ENCODE results near the gene TMEM42.

TMEM42 gene

GRCh38 chr3:44831232-44831631 lies 30.5 kb upstream of the TMEM42 start (continued):
- TF ChIP-seq ZFP3 (CRISPR knock-in tag; IDR thresholded peaks at IDR 0.05) (no peak), ZC3H10 (CRISPR knock-in tag; IDR thresholded peaks at IDR 0.05) (no peak), GLIS3 (CRISPR knock-in tag; IDR thresholded peaks at IDR 0.05) (no peak), OSR1 (CRISPR knock-in tag; IDR thresholded peaks at IDR 0.05) (no peak), ISL1 (CRISPR knock-in tag; IDR thresholded peaks at IDR 0.05) (no peak), ZNF70 (CRISPR knock-in tag; IDR thresholded peaks at IDR 0.05) (no peak)

- no peak for TF ChIP-seq TCF4 (CRISPR knock-in tag; IDR thresholded peaks at IDR 0.05; ENCODE audit: borderline replicate concordance)
- TF ChIP-seq ARNTL (CRISPR knock-in tag; IDR thresholded peaks at IDR 0.05; ENCODE audit: borderline replicate concordance, low read depth) = no peak
- no peak for TF ChIP-seq ZNF8 (CRISPR knock-in tag; IDR thresholded peaks at IDR 0.05)
- no peak for TF ChIP-seq PATZ1 (CRISPR knock-in tag; IDR thresholded peaks at IDR 0.05; ENCODE audit: borderline replicate concordance)
- no peak for TF ChIP-seq ZFP3 (CRISPR knock-in tag; IDR thresholded peaks at IDR 0.05)
- TF ChIP-seq OSR1 (CRISPR knock-in tag; IDR thresholded peaks at IDR 0.05) = no peak
- no peak for TF ChIP-seq TSHZ2 (CRISPR knock-in tag; IDR thresholded peaks at IDR 0.05)
- TF ChIP-seq ISL1 (CRISPR knock-in tag; IDR thresholded peaks at IDR 0.05) = no peak
- TF ChIP-seq TOX (CRISPR knock-in tag; IDR thresholded peaks at IDR 0.05; ENCODE audit: borderline replicate concordance) = no peak
- TF ChIP-seq RARB (CRISPR knock-in tag; IDR thresholded peaks at IDR 0.05) = no peak
- TF ChIP-seq ZFP30 (CRISPR knock-in tag; IDR thresholded peaks at IDR 0.05) = no peak
- TF ChIP-seq, protein P1, sequence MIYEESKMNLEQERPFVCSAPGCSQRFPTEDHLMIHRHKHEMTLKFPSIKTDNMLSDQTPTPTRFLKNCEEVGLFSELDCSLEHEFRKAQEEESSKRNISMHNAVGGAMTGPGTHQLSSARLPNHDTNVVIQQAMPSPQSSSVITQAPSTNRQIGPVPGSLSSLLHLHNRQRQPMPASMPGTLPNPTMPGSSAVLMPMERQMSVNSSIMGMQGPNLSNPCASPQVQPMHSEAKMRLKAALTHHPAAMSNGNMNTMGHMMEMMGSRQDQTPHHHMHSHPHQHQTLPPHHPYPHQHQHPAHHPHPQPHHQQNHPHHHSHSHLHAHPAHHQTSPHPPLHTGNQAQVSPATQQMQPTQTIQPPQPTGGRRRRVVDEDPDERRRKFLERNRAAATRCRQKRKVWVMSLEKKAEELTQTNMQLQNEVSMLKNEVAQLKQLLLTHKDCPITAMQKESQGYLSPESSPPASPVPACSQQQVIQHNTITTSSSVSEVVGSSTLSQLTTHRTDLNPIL (CRISPR knock-in tag; IDR thresholded peaks at IDR 0.05; ENCODE audit: low read depth) = no peak
- TF ChIP-seq SNAI2 (CRISPR knock-in tag; IDR thresholded peaks at IDR 0.05) = no peak
- TF ChIP-seq PPARA (CRISPR knock-in tag; IDR thresholded peaks at IDR 0.05; ENCODE audit: borderline replicate concordance) = no peak
- TF ChIP-seq, protein P2, sequence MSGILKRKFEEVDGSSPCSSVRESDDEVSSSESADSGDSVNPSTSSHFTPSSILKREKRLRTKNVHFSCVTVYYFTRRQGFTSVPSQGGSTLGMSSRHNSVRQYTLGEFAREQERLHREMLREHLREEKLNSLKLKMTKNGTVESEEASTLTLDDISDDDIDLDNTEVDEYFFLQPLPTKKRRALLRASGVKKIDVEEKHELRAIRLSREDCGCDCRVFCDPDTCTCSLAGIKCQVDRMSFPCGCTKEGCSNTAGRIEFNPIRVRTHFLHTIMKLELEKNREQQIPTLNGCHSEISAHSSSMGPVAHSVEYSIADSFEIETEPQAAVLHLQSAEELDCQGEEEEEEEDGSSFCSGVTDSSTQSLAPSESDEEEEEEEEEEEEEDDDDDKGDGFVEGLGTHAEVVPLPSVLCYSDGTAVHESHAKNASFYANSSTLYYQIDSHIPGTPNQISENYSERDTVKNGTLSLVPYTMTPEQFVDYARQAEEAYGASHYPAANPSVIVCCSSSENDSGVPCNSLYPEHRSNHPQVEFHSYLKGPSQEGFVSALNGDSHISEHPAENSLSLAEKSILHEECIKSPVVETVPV (CRISPR knock-in tag; IDR thresholded peaks at IDR 0.05) = no peak
- no peak for TF ChIP-seq ZNF565 (CRISPR knock-in tag; conservative IDR thresholded peaks at IDR 0.05; ENCODE audit: low read depth)
- no peak for TF ChIP-seq ZNF70 (CRISPR knock-in tag; IDR thresholded peaks at IDR 0.05)
- no peak for TF ChIP-seq BACH2 (CRISPR knock-in tag; IDR thresholded peaks at IDR 0.05; ENCODE audit: borderline replicate concordance)
- no peak for ATAC-seq
Observed at GRCh38 chr3:44832032-44832431, 29.7 kb upstream of the TMEM42 start.

GRCh38 chr3:44832965-44833364 lies 28.7 kb upstream of the TMEM42 start:
- no peak for TF ChIP-seq ISL1 (CRISPR knock-in tag; IDR thresholded peaks at IDR 0.05)
- TF ChIP-seq ZNF565 (CRISPR knock-in tag; conservative IDR thresholded peaks at IDR 0.05; ENCODE audit: low read depth) = no peak
- TF ChIP-seq OSR1 (CRISPR knock-in tag; IDR thresholded peaks at IDR 0.05) = no peak
- no peak for TF ChIP-seq ZFP30 (CRISPR knock-in tag; IDR thresholded peaks at IDR 0.05)
- no peak for TF ChIP-seq ZNF70 (CRISPR knock-in tag; IDR thresholded peaks at IDR 0.05)
- TF ChIP-seq TOX (CRISPR knock-in tag; IDR thresholded peaks at IDR 0.05; ENCODE audit: borderline replicate concordance) = no peak
- no peak for TF ChIP-seq PPARA (CRISPR knock-in tag; IDR thresholded peaks at IDR 0.05; ENCODE audit: borderline replicate concordance)
- no peak for TF ChIP-seq ZNF8 (CRISPR knock-in tag; IDR thresholded peaks at IDR 0.05)
- no peak for ATAC-seq

DNA sequence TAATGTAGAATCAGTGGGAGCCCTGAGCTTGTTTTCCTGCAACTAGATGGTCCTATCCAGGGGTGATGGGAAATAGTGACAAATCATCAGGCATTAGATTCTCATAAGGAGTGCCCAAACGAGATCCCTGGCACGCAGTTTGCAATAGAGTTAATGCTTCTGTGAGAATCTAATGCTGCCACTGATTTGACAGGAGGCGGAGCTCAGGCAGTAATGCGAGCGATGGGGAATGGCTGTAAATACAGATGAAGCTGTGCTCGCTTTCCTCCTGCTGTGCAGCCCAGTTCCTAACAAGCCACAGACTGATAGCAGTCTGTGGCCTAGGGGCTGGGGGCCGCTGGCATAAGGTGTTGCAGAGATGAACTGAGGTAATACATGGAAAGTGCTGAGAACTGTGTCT lies 28.3 kb upstream of the TMEM42 start:
- no peak for ATAC-seq
- TF ChIP-seq, protein P3, sequence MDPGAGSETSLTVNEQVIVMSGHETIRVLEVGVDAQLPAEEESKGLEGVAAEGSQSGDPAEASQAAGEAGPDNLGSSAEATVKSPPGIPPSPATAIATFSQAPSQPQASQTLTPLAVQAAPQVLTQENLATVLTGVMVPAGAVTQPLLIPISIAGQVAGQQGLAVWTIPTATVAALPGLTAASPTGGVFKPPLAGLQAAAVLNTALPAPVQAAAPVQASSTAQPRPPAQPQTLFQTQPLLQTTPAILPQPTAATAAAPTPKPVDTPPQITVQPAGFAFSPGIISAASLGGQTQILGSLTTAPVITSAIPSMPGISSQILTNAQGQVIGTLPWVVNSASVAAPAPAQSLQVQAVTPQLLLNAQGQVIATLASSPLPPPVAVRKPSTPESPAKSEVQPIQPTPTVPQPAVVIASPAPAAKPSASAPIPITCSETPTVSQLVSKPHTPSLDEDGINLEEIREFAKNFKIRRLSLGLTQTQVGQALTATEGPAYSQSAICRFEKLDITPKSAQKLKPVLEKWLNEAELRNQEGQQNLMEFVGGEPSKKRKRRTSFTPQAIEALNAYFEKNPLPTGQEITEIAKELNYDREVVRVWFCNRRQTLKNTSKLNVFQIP (CRISPR knock-in tag; IDR thresholded peaks at IDR 0.05; ENCODE audit: borderline replicate concordance, low read depth) = no peak
- TF ChIP-seq ZNF8 (CRISPR knock-in tag; IDR thresholded peaks at IDR 0.05) (no peak), RARB (CRISPR knock-in tag; IDR thresholded peaks at IDR 0.05) (no peak), PPARA (CRISPR knock-in tag; IDR thresholded peaks at IDR 0.05; ENCODE audit: borderline replicate concordance) (no peak)

All from SK-N-SH treated with all-trans-retinoic acid at 6 μM for 48 hours (cell line).